Endothelial cell of umbilical vein (primary cell): ENCODE results near the gene LY6G6C.

Experiments used
- EZH2 ChIP-seq: IDR thresholded peaks from 2 replicates; pipeline ENCODE4 v1.6.1; 2012; ENCODE audit warnings: borderline replicate concordance, low read depth, mild to moderate bottlenecking, moderate library complexity, low read length, inconsistent platforms; ENCODE audit not compliant: severe bottlenecking
- MYC ChIP-seq: IDR thresholded peaks from one replicate; pipeline ENCODE4 v1.6.1; 2011; ENCODE audit warnings: mild to moderate bottlenecking, low read depth, low read length
- POLR2A ChIP-seq: IDR thresholded peaks from 2 replicates; pipeline ENCODE4 v1.6.1; 2012; ENCODE audit warnings: low read depth, mild to moderate bottlenecking, control low read depth, low read length
- POLR2AphosphoS5 ChIP-seq: IDR thresholded peaks from 2 replicates; pipeline ENCODE4 v1.6.1; 2012; ENCODE audit warnings: low read depth, mild to moderate bottlenecking, control low read depth, low read length, moderate library complexity; ENCODE audit not compliant: insufficient read depth
- TF ChIP-seq, protein P1 (sequence below), 2 donors: IDR thresholded peaks; 1 replicate in 1 of 2; 2 replicates in 1 of 2; pipeline ENCODE4 v1.5.1; 2011; ENCODE audit warnings: low read length in 2 of 2, mild to moderate bottlenecking in 2 of 2, moderate library complexity in 2 of 2, control low read depth in 1 of 2, inconsistent platforms in 1 of 2, low read depth in 1 of 2; ENCODE audit not compliant: insufficient read depth in 1 of 2; ENCODE audit errors: extremely low read depth in 1 of 2
- TF ChIP-seq, protein P2 (sequence below): IDR thresholded peaks from 2 replicates; pipeline ENCODE4 v1.6.1; 2011; ENCODE audit not compliant: insufficient read depth, insufficient read length

DNA sequence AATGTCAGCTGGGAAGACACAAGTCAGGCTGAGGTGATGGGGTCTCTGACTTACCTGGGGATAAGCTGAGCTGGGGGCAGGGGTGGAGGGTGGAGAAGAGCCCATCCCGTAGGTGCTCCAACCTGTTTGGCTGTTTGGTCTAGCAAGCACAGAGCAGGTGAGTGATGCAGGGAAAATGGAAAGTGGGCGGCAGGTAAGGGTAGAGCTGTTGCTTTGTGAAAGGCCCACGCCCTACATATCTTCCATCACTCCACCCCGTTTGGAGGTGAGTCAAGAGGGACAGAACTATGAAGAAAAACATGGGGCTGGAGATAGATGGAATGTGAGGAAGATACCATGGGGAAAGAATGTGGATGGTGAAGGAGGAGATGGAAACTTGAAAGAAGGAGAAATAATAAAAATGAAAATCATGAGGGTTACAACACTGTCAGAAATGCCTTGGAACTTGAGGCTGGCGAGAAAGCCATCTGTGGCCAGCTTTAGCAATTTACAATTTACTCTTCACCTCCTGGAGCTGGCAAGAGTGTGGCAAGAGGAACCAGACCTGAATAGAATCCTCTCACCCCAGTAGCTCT, 1.3 kb downstream of the LY6G6C start:
- TF ChIP-seq EZH2, result no peak
- TF ChIP-seq POLR2AphosphoS5, result no peak
- TF ChIP-seq, protein P1, sequence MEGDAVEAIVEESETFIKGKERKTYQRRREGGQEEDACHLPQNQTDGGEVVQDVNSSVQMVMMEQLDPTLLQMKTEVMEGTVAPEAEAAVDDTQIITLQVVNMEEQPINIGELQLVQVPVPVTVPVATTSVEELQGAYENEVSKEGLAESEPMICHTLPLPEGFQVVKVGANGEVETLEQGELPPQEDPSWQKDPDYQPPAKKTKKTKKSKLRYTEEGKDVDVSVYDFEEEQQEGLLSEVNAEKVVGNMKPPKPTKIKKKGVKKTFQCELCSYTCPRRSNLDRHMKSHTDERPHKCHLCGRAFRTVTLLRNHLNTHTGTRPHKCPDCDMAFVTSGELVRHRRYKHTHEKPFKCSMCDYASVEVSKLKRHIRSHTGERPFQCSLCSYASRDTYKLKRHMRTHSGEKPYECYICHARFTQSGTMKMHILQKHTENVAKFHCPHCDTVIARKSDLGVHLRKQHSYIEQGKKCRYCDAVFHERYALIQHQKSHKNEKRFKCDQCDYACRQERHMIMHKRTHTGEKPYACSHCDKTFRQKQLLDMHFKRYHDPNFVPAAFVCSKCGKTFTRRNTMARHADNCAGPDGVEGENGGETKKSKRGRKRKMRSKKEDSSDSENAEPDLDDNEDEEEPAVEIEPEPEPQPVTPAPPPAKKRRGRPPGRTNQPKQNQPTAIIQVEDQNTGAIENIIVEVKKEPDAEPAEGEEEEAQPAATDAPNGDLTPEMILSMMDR (IDR thresholded peaks at IDR 0.05; ENCODE audit: extremely low read depth in 1 of 2, insufficient read depth in 1 of 2, low read depth in 1 of 2, low read length in 2 of 2), result no peak
- no peak for TF ChIP-seq MYC
- TF ChIP-seq, protein P2, sequence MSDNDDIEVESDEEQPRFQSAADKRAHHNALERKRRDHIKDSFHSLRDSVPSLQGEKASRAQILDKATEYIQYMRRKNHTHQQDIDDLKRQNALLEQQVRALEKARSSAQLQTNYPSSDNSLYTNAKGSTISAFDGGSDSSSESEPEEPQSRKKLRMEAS, result no peak
- no peak for TF ChIP-seq POLR2A
